AG09309 (cell line): Measurements from ENCODE around the gene CEMIP2.
"Not testable (repeated sequence)": the region's sequence is repeated elsewhere in the genome, so short reads cannot be mapped to it uniquely, and the experiment has no call there.

Experiments
- DNase-seq: peaks from one replicate; pipeline ENCODE4 v3.0.0-alpha.2; 2010; ENCODE audit warnings: low read depth
- H3K4me3 ChIP-seq: 2 replicates; pipeline ENCODE4 v1.5.1; 2011; ENCODE audit warnings: mild to moderate bottlenecking, low read depth, low read length, moderate library complexity; ENCODE audit not compliant: control insufficient read depth
- TF ChIP-seq, protein P1 (sequence below): IDR thresholded peaks from 2 replicates; pipeline ENCODE4 v1.5.1; 2011; ENCODE audit warnings: mild to moderate bottlenecking, low read depth, low read length, inconsistent platforms; ENCODE audit not compliant: insufficient read depth, control insufficient read depth; ENCODE audit errors: missing control alignments

Gene CEMIP2

DNA sequence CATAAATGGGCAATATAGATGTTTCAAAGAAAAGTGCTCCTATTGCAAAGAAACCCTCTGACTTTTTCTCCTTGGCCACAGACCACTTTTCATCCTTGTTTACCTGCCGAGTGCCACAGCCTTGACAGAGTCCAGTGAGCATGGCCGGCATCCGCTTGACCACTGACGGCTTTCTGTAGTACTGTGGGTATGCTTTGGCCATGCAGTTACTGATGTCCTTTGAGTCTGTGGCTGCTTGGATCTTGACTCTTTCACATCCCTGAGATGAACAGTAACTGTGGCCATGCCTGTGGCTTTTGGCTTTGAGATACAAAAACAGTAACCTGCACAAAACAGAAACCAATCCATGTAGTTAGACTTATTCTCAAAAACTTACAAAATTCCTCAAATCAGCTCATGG is 70.4 kb downstream of the CEMIP2 start:
- no peak overlapping the region for H3K4me3 ChIP-seq
- DNase-seq, result no peak
- TF ChIP-seq, protein P1, sequence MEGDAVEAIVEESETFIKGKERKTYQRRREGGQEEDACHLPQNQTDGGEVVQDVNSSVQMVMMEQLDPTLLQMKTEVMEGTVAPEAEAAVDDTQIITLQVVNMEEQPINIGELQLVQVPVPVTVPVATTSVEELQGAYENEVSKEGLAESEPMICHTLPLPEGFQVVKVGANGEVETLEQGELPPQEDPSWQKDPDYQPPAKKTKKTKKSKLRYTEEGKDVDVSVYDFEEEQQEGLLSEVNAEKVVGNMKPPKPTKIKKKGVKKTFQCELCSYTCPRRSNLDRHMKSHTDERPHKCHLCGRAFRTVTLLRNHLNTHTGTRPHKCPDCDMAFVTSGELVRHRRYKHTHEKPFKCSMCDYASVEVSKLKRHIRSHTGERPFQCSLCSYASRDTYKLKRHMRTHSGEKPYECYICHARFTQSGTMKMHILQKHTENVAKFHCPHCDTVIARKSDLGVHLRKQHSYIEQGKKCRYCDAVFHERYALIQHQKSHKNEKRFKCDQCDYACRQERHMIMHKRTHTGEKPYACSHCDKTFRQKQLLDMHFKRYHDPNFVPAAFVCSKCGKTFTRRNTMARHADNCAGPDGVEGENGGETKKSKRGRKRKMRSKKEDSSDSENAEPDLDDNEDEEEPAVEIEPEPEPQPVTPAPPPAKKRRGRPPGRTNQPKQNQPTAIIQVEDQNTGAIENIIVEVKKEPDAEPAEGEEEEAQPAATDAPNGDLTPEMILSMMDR, result no peak

DNA sequence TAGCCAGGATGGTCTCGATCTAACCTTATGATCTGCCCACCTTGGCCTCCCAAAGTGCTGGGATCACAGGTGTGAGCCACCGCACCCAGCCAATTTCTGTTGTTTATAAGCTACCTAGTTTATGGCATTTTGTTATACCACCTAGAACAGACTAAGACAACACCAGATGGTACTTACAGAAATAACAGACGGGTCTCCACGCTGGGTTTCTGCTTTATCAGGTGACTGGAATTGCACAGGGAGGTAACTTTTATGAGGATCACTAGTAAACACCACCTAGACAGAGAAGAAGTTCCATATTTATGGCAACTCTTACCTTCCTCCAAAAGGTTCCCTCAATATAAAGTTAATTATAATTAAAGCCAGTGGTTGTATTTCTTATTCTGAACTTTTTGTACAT is 74.0 kb downstream of the CEMIP2 start:
- TF ChIP-seq, protein P1, result no peak
- no peak overlapping the region for H3K4me3 ChIP-seq
- no peak for DNase-seq

DNA sequence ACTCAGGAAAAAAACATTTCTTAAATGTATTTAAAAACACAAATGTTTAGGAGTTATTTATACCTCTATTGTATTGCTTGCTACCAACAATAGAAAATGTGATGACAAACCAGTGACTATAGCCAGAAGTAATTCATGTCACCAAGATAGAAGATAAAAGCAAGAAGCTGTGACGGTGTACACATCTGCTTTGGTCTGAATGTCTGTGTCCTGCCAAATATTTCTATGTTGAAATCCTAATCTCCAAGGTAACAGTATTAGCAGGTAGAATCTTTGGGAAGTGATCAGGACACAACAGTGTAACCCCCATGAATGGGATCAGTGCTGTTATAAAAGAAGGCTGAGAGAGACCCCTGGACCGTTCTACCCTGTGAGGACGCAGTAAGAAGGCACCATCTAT is 74.7 kb downstream of the CEMIP2 start:
- no peak for DNase-seq
- TF ChIP-seq, protein P1, result no peak

DNA sequence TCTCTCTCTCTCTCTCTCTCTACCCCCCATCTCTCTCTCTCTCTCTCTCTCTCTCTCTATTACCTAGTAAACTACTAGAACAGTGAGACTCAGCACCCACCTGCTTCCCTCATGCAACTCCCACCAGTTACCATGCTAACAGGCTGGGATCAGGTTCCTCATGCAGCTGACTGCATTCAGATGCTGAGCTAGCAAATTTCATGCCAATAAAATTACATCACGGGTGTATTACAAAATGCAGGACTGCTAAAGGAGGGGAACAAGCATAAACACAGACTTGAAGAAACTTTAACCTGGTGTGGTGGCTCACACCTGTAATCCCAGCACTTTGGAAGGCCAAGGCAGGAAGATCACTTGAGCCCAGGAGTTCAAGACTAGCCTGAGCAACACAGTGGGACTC is 76.0 kb downstream of the CEMIP2 start:
- TF ChIP-seq, protein P1, result no peak
- DNase-seq, result no peak
- H3K4me3 ChIP-seq, result no peak overlapping the region

More for the DNA sequence above, 74.7 kb downstream of the CEMIP2 start:
- no peak overlapping the region for H3K4me3 ChIP-seq

DNA sequence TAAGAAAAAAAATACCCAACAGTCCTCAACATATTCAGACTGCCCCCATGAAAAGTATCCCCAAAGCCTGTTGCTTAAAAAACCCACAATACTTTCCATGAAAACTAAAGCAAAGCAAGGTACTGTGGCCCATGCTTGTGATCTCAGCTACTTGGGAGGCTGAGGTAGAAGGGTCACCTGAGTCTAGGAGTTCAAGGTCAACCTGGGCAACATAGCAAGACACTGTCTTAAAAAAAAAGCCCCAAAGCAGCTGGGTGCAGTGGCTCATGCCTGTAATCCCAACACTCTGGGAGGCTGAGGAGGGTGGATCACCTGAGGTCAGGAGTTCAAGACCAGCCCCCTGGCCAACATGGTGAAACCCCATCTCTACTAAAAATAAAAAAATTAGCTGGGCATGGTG is 76.7 kb downstream of the CEMIP2 start:
- H3K4me3 ChIP-seq, DNase-seq: not testable (repeated sequence)

DNA sequence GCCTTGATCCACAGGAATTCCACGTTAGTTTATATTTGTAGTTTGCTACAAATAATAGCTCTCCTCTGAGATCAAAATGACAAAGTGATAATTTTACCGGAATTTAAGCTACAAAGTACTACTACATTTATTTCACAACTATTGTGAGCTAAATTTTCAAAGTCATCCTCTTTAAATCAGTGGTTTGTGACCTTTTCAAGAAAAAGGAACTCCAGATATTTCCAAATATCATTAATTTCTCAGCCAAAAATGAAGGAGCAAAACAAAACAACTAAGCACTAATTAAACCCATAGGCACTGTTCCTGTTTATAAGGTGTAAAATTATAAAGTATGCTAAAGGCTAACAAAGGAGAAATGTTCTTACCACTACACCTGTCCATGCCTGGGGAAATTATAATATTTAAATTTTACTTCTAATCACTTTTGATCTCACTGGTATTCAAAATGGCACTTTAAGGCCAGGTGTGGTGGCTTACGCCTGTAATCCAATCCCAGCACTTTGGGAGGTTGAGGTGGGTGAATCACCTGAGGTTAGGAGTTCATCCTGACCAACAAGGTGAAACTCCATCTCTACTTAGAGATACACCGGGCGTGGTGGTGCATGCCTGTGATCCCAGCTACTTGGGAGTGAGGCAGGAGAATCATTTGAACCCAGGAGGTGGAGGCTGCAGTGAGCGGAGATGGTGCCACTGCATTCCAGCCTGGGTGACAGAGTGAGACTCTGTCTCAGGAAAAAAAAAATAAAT is 77.5 kb downstream of the CEMIP2 start:
- TF ChIP-seq, protein P1, result no peak
- H3K4me3 ChIP-seq, result no peak overlapping the region
- DNase-seq, result no peak

DNA sequence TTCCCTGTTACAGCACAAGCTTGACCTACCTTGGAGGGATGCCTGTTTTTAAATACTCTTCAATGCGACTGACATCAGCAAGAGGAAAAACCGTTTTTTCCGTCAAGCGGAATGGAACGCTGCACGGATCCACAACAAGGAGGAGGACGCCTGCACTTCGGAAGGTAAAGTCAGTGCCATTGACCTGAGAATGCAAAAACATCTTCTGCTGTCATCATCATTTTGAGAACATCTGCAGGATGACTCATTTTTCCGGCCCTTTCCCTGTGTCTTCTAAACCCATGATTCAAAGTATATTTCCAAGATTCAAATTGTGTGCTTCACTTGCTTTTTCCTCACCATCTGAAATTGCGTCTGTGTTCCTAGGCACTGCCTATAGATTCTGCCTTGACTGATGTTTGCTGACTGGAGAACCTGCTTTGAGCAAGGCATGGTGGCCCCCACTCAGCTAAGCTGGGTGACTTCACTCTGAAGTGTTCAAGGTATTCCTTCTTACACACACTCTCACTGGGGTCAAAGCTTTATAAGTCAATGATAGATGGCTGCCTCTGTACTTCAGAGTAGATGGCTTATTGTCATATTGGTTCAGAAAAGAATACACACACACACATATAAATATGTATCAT is 78.1 kb downstream of the CEMIP2 start:
- no peak for DNase-seq
- TF ChIP-seq, protein P1, result no peak

More for the DNA sequence above, 78.1 kb downstream of the CEMIP2 start:
- H3K4me3 ChIP-seq, result no peak overlapping the region
